HG02571 (cell line): Measurements from ENCODE around the gene MRPL36.
"Not testable (repeated sequence)": the region's sequence is repeated elsewhere in the genome, so short reads cannot be mapped to it uniquely, and the experiment has no call there.

ENCODE experiments used
- ATAC-seq: cut with Tn5 transposase; IDR thresholded peaks from one replicate; pipeline ENCODE4 v1.9.1; 2021; ENCODE audit warnings: mild to moderate bottlenecking, moderate library complexity; ENCODE audit not compliant: unreplicated experiment

Gene MRPL36

DNA sequence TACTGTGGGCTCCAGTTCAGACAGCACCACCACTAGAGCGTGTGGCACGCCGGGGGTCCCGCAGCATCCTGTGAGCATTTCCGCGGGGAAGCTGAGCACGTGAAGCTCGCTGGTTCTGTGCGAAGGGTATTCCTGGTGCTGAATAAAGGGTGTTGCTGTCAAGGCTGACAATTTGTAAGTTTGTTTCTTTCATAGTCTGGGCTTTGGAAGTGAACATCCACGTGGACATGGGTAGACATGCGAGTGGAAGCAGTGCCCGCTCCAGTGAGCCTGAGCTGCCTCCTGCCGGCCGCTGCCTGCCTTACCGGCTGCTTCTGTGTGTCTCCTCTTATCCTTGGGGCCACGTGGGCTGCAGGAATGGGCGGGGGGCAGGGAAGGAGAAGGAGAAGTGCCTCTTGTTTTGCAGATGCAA is 16.2 kb upstream of the MRPL36 start:
- no peak for ATAC-seq

GRCh38 chr5:1815071-1815786 is 15.6 kb upstream of the MRPL36 start:
- no peak for ATAC-seq

- no peak for ATAC-seq
These were observed 14.8 kb upstream of the MRPL36 start for GRCh38 chr5:1814183-1815020.

DNA sequence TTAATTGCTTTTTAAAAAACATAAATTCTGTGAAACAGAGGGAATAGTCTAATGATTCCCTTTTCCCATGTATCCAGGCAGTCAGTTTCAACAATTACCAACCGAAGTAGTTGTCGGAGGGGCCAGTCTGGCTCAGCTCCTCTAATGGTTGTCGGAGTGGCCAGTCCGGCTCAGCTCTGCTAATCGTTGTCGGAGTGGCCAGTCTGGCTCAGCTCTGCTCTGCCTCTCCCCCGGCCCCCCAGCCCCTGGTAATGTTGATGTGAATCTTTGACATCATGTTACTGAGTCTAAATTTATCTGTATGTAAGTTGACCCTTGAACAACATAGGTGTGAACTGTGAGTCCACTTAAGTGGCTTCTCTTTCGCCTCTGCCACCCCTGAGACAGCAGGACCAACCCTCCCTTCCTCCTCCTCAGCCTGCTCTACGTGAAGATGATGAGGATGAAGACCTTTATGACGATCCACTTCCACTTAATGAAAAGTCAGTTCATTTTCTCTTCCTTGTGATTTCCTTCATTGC is 11.0 kb upstream of the MRPL36 start:
- no peak for ATAC-seq

DNA sequence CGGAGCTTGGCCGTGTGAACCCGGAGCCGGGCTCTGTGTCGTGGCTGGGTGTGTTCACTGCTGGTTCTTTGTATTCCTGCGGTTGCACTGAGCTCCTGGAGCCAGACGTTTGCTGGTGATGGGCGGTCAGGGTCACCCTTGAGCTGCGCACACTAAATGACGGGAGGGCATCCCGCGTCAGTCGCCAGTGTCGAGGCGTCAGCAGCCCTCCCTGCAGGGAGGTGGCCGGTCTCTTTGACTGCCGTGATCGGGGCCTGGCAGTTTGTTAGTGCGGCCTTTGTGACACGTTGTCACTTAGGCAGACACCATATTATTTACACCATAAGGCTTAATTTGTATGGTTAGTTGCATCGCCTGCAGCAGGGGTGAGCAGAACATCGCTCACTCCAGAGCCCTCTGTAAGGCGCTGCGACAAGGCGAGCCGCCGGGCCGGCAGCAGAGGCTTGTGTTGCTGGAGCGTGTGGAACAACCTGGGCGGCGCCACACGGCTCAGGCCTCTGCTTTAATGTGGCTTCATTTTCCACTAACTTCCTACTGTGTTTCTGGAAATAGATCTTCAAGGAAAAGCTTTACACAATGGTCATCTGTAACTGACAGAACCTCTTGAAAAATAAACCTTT is 9.9 kb upstream of the MRPL36 start:
- ATAC-seq = no peak

GRCh38 chr5:1808439-1808838 is 8.8 kb upstream of the MRPL36 start:
- no peak for ATAC-seq

DNA sequence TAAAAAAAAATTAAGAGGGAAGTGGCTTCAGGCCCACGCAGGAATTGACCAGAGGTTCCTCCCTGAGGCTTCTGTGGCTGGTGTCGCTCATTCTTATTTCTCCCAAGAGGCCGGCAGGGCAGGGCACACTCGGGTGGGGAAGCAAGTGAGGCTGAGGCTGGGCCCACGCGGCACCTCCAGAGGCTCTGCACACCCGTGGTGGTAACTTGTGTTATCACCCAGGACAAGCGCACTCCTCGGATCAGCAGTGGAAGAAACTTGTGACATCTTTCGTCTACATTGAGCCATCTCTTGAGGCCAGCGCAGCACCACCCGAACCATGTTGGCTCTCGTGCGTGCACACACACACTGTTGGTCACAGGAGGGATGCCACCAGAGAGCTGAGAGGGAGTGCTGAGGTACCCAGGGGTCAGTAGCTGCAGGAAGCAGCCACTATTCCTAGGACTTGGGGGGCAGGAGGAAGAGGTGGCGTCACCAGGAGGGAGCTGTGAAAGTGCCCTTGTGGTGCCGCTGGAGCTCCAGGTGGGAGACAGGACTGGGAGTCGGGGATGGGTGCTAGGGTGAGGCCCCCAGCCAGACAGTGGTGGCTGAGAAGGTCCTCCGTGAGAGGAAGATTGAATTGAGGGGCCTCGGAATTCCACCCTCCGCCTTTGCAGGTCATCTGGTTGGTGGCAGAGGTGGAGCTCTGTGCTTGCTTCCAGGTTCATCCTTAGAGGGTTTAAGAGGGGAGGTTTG is 8.0 kb upstream of the MRPL36 start:
- no peak for ATAC-seq

DNA sequence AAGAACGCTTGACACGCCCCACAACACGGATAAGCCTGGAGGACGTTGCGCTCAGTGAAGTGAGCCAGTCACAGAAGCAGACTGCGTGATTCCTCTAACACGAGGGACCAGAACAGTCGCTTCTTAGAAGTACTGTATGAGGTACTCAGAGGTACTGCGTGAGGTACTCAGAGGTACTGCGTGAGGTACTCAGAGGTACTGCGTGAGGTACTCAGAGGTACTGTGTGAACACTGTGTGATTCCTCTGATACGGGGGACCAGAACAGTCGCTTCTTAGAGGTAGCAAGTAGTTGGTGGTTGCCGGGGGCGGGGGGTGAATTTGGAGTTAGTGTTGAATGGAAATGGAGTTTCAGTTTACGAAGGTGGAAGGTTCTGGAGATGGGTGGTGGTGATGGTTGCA is 7.3 kb upstream of the MRPL36 start:
- no peak for ATAC-seq

DNA sequence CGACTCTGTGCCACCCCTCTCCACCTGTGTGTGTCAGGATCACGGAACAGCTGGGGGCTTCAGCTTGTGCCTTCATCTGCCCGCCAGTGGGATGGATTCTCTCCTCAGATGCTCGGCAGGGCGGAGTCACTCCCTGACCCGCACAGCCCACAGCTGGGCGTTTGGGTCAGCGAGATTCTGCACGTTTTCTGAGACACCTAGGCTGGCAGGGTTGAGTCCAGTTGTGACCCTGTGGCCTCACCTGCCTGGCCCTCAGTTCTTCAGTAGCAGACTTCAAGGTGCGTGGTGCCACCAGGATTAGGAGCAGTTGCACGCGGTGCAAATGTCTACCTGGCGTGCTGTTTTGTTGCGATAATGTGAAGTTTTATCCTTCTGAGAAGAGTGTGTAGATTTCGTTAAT is 6.6 kb upstream of the MRPL36 start:
- no peak for ATAC-seq

GRCh38 chr5:1805736-1806135 is 6.1 kb upstream of the MRPL36 start:
- ATAC-seq = no peak

- no peak for ATAC-seq
These were observed 5.7 kb upstream of the MRPL36 start for GRCh38 chr5:1805326-1805725.

- no peak for ATAC-seq
These were observed 4.5 kb upstream of the MRPL36 start for GRCh38 chr5:1804001-1804690.

DNA sequence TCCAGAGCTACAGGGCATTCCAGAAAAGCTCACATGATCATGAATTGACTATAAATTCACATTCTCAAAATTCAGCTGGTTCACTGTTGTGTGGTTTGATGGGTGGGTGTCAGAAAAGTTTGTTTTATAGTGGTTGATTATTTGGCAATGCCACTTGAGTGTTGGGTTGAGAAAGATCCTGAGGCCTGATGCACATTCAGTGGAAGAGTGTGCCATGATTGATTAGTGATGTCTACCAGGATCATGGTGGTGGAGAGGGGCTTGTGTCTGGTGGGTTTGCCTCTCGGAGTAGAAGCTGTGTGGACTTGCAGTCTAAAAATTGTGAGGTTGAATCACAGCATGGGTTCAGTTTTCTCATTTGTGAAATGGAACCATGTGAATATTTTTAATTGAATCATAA is 3.6 kb upstream of the MRPL36 start:
- no peak for ATAC-seq

- ATAC-seq = no peak
These were observed 2.3 kb upstream of the MRPL36 start for GRCh38 chr5:1801967-1802295.

DNA sequence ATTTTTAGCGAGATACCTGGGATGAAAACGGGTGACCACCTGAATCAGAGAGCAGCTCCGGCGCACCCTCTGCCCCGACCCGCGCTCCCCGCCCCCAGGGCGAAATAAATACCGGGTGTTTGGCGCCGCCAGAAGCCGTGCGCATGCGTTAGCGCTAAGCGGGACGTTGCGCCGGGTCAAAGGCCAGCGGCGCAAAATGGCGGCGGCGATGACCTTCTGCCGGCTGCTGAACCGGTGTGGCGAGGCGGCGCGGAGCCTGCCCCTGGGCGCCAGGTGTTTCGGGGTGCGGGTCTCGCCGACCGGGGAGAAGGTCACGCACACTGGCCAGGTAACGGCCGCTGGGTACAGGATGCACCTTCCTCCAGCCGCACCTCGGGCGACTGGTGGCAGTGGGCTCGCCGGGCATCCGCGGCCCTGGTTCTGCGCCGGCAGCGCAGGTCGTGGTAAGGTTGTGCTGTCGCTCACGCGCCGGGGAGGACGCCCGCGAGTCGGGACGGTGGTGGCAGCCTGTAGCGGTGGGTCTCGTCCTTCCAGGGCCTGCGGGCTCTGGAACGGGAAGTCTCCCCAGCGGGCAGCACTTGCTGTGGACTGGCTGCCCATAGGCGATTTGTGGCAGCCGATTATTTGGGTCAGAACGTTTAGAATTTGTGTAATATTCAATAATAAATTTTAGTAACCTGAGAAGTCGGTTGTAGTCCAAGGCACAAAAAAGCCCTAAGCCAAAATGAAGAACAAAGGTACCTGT is 1.8 kb upstream of the MRPL36 start, which contains the start of gene NDUFS6:
Gene NDUFS6, plus strand, starts transcription at position 186 of the 745 bp plus-strand sequence. Its CDS starts 11 bp downstream, at position 197.
- peak; percentile 51 for ATAC-seq

- ATAC-seq = peak; percentile 32
These were observed 1.0 kb upstream of the MRPL36 start for GRCh38 chr5:1800472-1801221.

GRCh38 chr5:1799110-1799601 is 481 bp downstream of the MRPL36 start:
- ATAC-seq = peak; percentile 31

- ATAC-seq = not testable (repeated sequence)
These were observed 1.0 kb downstream of the MRPL36 start for GRCh38 chr5:1798589-1798988.

GRCh38 chr5:1797855-1798254 is 1.8 kb downstream of the MRPL36 start:
- no peak for ATAC-seq
